Astrocyte (in vitro differentiated cells and primary cell): ENCODE measurements around the gene COG5.

Experiments
- EZH2 ChIP-seq: IDR thresholded peaks from 2 replicates; pipeline ENCODE4 v1.6.1; 2012; ENCODE audit warnings: mild to moderate bottlenecking, low read length, inconsistent platforms; ENCODE audit not compliant: insufficient read depth
- TF ChIP-seq, protein P1 (sequence below): IDR thresholded peaks from 2 replicates; pipeline ENCODE4 v1.5.1; 2011; ENCODE audit warnings: low read depth, mild to moderate bottlenecking, inconsistent platforms, low read length, moderate library complexity; ENCODE audit not compliant: insufficient read depth

DNA sequence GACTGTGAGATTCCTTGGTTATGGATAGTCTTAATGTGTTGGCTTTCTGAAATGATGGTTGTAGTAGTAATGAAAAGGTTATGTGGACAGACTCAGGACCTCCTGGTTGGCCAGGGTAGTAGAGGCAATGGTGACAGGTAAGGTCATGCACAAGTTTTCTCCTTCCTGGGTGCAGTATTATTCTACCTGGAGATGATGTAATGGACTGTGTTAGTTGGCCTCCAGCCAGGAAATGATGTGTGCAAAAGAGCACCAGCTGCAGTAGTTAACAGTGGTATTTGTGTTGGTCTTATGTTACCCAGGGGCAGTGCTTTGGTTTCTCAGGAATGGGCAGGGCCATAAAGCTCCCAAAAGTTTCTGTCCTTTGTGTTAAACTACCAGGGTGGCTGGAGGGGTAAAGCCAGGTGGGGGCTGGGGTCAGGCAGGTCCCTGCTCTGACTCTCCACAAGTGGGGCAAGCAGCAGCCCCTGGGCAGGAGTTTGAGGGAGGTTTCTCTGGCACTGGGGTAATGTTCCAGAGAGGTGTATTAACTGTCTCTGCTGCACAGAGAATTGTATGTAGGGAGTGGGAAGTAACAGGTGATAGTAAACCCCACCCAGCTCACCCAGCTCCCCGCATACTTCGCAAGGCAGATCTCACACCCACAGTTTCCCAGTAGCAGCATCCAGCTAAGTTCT is 57.6 kb downstream of the COG5 start:
- TF ChIP-seq, protein P1, sequence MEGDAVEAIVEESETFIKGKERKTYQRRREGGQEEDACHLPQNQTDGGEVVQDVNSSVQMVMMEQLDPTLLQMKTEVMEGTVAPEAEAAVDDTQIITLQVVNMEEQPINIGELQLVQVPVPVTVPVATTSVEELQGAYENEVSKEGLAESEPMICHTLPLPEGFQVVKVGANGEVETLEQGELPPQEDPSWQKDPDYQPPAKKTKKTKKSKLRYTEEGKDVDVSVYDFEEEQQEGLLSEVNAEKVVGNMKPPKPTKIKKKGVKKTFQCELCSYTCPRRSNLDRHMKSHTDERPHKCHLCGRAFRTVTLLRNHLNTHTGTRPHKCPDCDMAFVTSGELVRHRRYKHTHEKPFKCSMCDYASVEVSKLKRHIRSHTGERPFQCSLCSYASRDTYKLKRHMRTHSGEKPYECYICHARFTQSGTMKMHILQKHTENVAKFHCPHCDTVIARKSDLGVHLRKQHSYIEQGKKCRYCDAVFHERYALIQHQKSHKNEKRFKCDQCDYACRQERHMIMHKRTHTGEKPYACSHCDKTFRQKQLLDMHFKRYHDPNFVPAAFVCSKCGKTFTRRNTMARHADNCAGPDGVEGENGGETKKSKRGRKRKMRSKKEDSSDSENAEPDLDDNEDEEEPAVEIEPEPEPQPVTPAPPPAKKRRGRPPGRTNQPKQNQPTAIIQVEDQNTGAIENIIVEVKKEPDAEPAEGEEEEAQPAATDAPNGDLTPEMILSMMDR = no peak
- no peak for TF ChIP-seq EZH2
